DND-41 (cell line): Measurements from ENCODE around the gene OMA1.

Experiments used
- EZH2 ChIP-seq: IDR thresholded peaks from 3 replicates; pipeline ENCODE4 v1.6.1; 2012; ENCODE audit warnings: borderline replicate concordance, low read depth, mild to moderate bottlenecking, moderate library complexity, low read length, inconsistent platforms; ENCODE audit not compliant: severe bottlenecking
- TF ChIP-seq, protein P1 (sequence below): IDR thresholded peaks from 2 replicates; pipeline ENCODE4 v1.5.1; 2012; ENCODE audit warnings: borderline replicate concordance, low read length, moderate library complexity, mild to moderate bottlenecking; ENCODE audit not compliant: poor library complexity, severe bottlenecking; ENCODE audit errors: extremely low read depth

DNA sequence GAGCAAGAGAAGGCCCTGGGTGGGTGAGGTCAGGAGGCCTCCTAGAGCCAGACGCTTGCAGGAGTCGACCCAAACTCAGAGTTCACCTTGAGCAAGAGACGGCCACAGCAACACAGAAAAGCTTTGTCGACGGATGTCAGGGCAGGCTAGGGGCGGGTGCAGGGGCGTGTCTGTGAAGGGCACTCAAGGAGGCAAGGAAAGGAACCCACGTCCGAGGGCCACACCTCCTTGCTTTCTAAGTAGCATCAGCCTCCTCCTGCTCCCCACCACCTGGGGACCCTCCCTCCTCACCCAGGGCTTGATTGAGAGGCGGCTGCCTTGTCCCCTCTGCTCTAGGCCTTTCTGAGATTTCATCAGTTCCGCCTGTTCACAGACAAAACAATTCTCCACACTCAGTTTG lies 92.1 kb downstream of the OMA1 start:
- TF ChIP-seq, protein P1, sequence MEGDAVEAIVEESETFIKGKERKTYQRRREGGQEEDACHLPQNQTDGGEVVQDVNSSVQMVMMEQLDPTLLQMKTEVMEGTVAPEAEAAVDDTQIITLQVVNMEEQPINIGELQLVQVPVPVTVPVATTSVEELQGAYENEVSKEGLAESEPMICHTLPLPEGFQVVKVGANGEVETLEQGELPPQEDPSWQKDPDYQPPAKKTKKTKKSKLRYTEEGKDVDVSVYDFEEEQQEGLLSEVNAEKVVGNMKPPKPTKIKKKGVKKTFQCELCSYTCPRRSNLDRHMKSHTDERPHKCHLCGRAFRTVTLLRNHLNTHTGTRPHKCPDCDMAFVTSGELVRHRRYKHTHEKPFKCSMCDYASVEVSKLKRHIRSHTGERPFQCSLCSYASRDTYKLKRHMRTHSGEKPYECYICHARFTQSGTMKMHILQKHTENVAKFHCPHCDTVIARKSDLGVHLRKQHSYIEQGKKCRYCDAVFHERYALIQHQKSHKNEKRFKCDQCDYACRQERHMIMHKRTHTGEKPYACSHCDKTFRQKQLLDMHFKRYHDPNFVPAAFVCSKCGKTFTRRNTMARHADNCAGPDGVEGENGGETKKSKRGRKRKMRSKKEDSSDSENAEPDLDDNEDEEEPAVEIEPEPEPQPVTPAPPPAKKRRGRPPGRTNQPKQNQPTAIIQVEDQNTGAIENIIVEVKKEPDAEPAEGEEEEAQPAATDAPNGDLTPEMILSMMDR = no peak
- no peak for TF ChIP-seq EZH2
